Hepatocyte (in vitro differentiated cells): Measurements from ENCODE around the gene TEAD3. TPM values are rescaled to one million over a fixed set of nuclear protein-coding genes. Genes with fewer than 3 reads are reported as not detected.

Source experiments
- DNase-seq: peaks from one replicate; pipeline ENCODE4 v3.0.0-alpha.2; 2016; ENCODE audit warnings: low spot score
- H2AFZ ChIP-seq: fragments of 200-600 bp; sonication (generic); 2 replicates; pipeline ENCODE4 v1.6.0; 2016; ENCODE audit warnings: antibody characterized with exemption, mild to moderate bottlenecking
- H3K27ac ChIP-seq: fragments of 200-600 bp; sonication (generic); 2 replicates; pipeline ENCODE4 v1.5.1; 2016; ENCODE audit warnings: mild to moderate bottlenecking
- H3K27me3 ChIP-seq: fragments of 200-600 bp; sonication (generic); 2 replicates; pipeline ENCODE4 v1.6.1; 2016
- H3K36me3 ChIP-seq: fragments of 200-600 bp; sonication (generic); replicated peaks from 2 replicates; pipeline ENCODE4 v1.5.1; 2016; ENCODE audit warnings: low read depth; ENCODE audit not compliant: insufficient read depth
- H3K4me1 ChIP-seq: fragments of 200-600 bp; sonication (generic); 2 replicates; pipeline ENCODE4 v1.5.1; 2016; ENCODE audit warnings: mild to moderate bottlenecking, moderate library complexity; ENCODE audit not compliant: insufficient read depth
- H3K4me2 ChIP-seq: fragments of 200-600 bp; sonication (generic); 2 replicates; pipeline ENCODE4 v1.6.0; 2016
- H3K4me3 ChIP-seq: fragments of 200-600 bp; sonication (generic); 2 replicates; pipeline ENCODE4 v1.5.1; 2016; ENCODE audit warnings: mild to moderate bottlenecking
- H3K79me2 ChIP-seq: fragments of 200-600 bp; sonication (generic); 2 replicates; pipeline ENCODE4 v1.6.0; 2017; ENCODE audit warnings: mild to moderate bottlenecking
- H3K9me2 ChIP-seq: fragments of 200-600 bp; sonication (generic); replicated peaks from 2 replicates; pipeline ENCODE4 v1.6.0; 2017; ENCODE audit warnings: mild to moderate bottlenecking; ENCODE audit not compliant: insufficient read depth
- H3K9me3 ChIP-seq: fragments of 200-600 bp; sonication (generic); 2 replicates; pipeline ENCODE4 v1.5.1; 2016; ENCODE audit warnings: low read depth, mild to moderate bottlenecking
- H4K20me1 ChIP-seq: fragments of 200-600 bp; sonication (generic); 2 replicates; pipeline ENCODE4 v1.6.0; 2016; ENCODE audit warnings: mild to moderate bottlenecking; ENCODE audit not compliant: insufficient read depth, poor library complexity, severe bottlenecking
- CTCF ChIP-seq: fragments of 200-600 bp; sonication (generic); IDR thresholded peaks from 2 replicates; pipeline ENCODE4 v1.5.1; 2016; ENCODE audit warnings: antibody characterized with exemption, mild to moderate bottlenecking; ENCODE audit not compliant: poor library complexity
- EZH2 ChIP-seq: fragments of 200-600 bp; sonication (generic); IDR thresholded peaks from 2 replicates; pipeline ENCODE4 v1.6.1; 2016; ENCODE audit warnings: antibody characterized with exemption, mild to moderate bottlenecking, borderline replicate concordance
- EZH2phosphoT487 ChIP-seq: fragments of 200-600 bp; sonication (generic); IDR thresholded peaks from one replicate; pipeline ENCODE4 v1.6.1; 2018; ENCODE audit warnings: antibody characterized with exemption, mild to moderate bottlenecking, low read depth, moderate library complexity; ENCODE audit not compliant: unreplicated experiment, severe bottlenecking
- WGBS: methylation state at CpG from one replicate; pipeline ENCODE4 v1.1.6; 2016; ENCODE audit warnings: low lambda C conversion rate; ENCODE audit errors: missing lambda C conversion rate; 5-methylcytosine and 5-hydroxymethylcytosine counted together
- polyA plus RNA-seq: library from polyadenylated mRNA; unstranded; fragments of >200 nt; fragmentation: Nextera tagmentation; extraction: Ambion mirVana; gene quantifications from 2 replicates; pipeline ENCODE4 v1.2.1, GENCODE V29; 2016
- total RNA-seq: library from RNA; depleted of rRNA; stranded (reverse); fragments of >200 nt; gene quantifications from 2 replicates; pipeline ENCODE4 v1.2.3, GENCODE V29; 2014

Gene TEAD3
- 20.4 and 26.3 TPM in 2 replicates for total RNA-seq
- 33.0 and 35.9 TPM in 2 replicates for polyA plus RNA-seq

GRCh38 chr6:35496841-35497570 lies at the start of gene TEAD3:
TSS of gene TEAD3 (minus strand) at chr6:35497079.
- Histone ChIP-seq H4K20me1 (peaks cover 24% of the 10 kb centered on the region), H3K4me2 (peak within 1 kb of the TSS; percentile 97), H3K9me3 (no peaks in the 10 kb centered on the region), H3K36me3 (no peaks in the 10 kb centered on the region), H2AFZ (peak within 1 kb of the TSS; percentile 58), H3K4me1 (peaks cover 47% of the 10 kb centered on the region), H3K9me2 (no peaks in the 10 kb centered on the region), H3K4me3 (peak within 1 kb of the TSS; percentile 92), H3K27me3 (no peaks in the 10 kb centered on the region), H3K27ac (peak within 1 kb of the TSS; percentile 99), H3K79me2 (peaks cover 73% of the 10 kb centered on the region)
- TF ChIP-seq EZH2phosphoT487, result no peak
- TF ChIP-seq CTCF, result peak; percentile 38
- DNase-seq, result peak; percentile 92
- 0% methylated on average over 3 of the region's 98 CpGs for WGBS

- Histone ChIP-seq H4K20me1 (no peaks in the 10 kb centered on the region), H3K36me3 (no peaks in the 10 kb centered on the region), H3K27ac (no peak overlapping the region), H3K4me2 (no peak overlapping the region), H3K9me3 (no peaks in the 10 kb centered on the region), H3K4me1 (no peaks in the 10 kb centered on the region), H3K27me3 (no peaks in the 10 kb centered on the region), H3K79me2 (no peaks in the 10 kb centered on the region), H3K9me2 (no peaks in the 10 kb centered on the region), H3K4me3 (no peak overlapping the region), H2AFZ (no peak overlapping the region)
- no peak for DNase-seq
- TF ChIP-seq CTCF (no peak), EZH2phosphoT487 (no peak), EZH2 (no peak)
- 56% methylated on average over 9 of the region's 13 CpGs for WGBS
Measured at GRCh38 chr6:35544769-35545361, 48.0 kb upstream of the TEAD3 start.

GRCh38 chr6:35543459-35544193 lies 46.7 kb upstream of the TEAD3 start:
- DNase-seq, result no peak
- no peaks in the 10 kb centered on the region for H3K4me1 ChIP-seq
- TF ChIP-seq CTCF (no peak), EZH2 (no peak), EZH2phosphoT487 (no peak)
- no peaks in the 10 kb centered on the region for H3K9me3 ChIP-seq
- H2AFZ ChIP-seq, result no peak overlapping the region
- no peak overlapping the region for H3K4me2 ChIP-seq
- H4K20me1 ChIP-seq, result no peaks in the 10 kb centered on the region
- no peaks in the 10 kb centered on the region for H3K9me2 ChIP-seq
- H3K79me2 ChIP-seq, result no peaks in the 10 kb centered on the region
- H3K4me3 ChIP-seq, result no peak overlapping the region
- H3K27me3 ChIP-seq, result no peaks in the 10 kb centered on the region
- 78% methylated on average over 16 of the region's 16 CpGs for WGBS
- H3K27ac ChIP-seq, result no peak overlapping the region
- no peaks in the 10 kb centered on the region for H3K36me3 ChIP-seq
